HepG2 (cell line): ENCODE data around the gene COQ10B. TPM values are rescaled to one million over a fixed set of nuclear protein-coding genes. Genes with fewer than 3 reads are reported as not detected.
A peak's percentile ranks its signal among the peaks of the same experiment; 100 is the strongest.

Experiments used
- ERF ChIP-seq: IDR thresholded peaks from 2 replicates; pipeline ENCODE4 v1.6.1; 2018; ENCODE audit warnings: missing biosample characterization, missing genetic modification reagents
- FOSL1 ChIP-seq: sonication (generic); formaldehyde crosslinking; IDR thresholded peaks from 2 replicates; pipeline ENCODE4 v1.9.0; 2021; ENCODE audit warnings: missing genetic modification reagents, borderline replicate concordance
- PCBP1 ChIP-seq: fragments of 200-400 bp; formaldehyde crosslinking; IDR thresholded peaks from 2 replicates; pipeline ENCODE4 v1.6.1; 2017; ENCODE audit warnings: mild to moderate bottlenecking, low read depth, low read length, borderline replicate concordance
- TCF7 ChIP-seq: sonication (generic); IDR thresholded peaks from 2 replicates; pipeline ENCODE4 v1.6.1; 2016; ENCODE audit warnings: antibody characterized with exemption, low read depth
- ZBTB3 ChIP-seq: sonication (generic); formaldehyde crosslinking; IDR thresholded peaks from 2 replicates; pipeline ENCODE4 v1.4.0; 2020; ENCODE audit warnings: low read depth, mild to moderate bottlenecking, moderate library complexity, missing genetic modification reagents, borderline replicate concordance
- ZFP62 ChIP-seq: sonication (generic); formaldehyde crosslinking; IDR thresholded peaks from 2 replicates; pipeline ENCODE4 v1.4.0; 2020; ENCODE audit warnings: missing genetic modification reagents
- ZNF256 ChIP-seq: sonication (generic); formaldehyde crosslinking; conservative IDR thresholded peaks from 2 replicates; pipeline ENCODE4 v1.4.0; 2020; ENCODE audit warnings: missing genetic modification reagents
- ZNF782 ChIP-seq: sonication (generic); formaldehyde crosslinking; IDR thresholded peaks from 2 replicates; pipeline ENCODE4 v1.4.0; 2020; ENCODE audit warnings: missing genetic modification reagents, mild to moderate bottlenecking, borderline replicate concordance
- polyA plus RNA-seq, 8 experiments: library from polyadenylated mRNA; depleted of rRNA in 3 of 8; stranded (reverse) in 7 of 8; unstranded in 1 of 8; fragments of >200 nt; fragmentation: Illumina TruSeq in 4 of 8; extraction: Trizol in 4 of 8; gene quantifications; 2 replicates each; pipeline versions ENCODE4 v1.2.1 to v1.2.3, GENCODE V29; 2011 to 2016; ENCODE audit warnings: low read depth in 4 of 8, missing spikeins in 1 of 8, mixed read lengths in 1 of 8; ENCODE audit not compliant: insufficient read depth in 1 of 8
- total RNA-seq, 5 experiments: library from RNA; depleted of rRNA; stranded (reverse); fragments of >200 nt; fragmentation: Illumina TruSeq; extraction: Trizol; gene quantifications; 2 replicates each; pipeline ENCODE4 v1.2.3, GENCODE V29; 2016; ENCODE audit warnings: low read depth in 1 of 5
- TF ChIP-seq, protein P1 (sequence below): sonication (generic); formaldehyde crosslinking; IDR thresholded peaks from one replicate; pipeline ENCODE4 v1.5.1; 2020; ENCODE audit warnings: mild to moderate bottlenecking, missing genetic modification reagents; ENCODE audit errors: not compliant biosample characterization
- TF ChIP-seq, protein P2 (sequence below): sonication (generic); formaldehyde crosslinking; IDR thresholded peaks from 2 replicates; pipeline ENCODE4; 2020; ENCODE audit warnings: missing genetic modification reagents, mild to moderate bottlenecking, borderline replicate concordance
- TF ChIP-seq, protein P3 (sequence below): sonication (generic); formaldehyde crosslinking; IDR thresholded peaks from 2 replicates; pipeline ENCODE4 v1.5.0; 2020; ENCODE audit warnings: missing genetic modification reagents
- TF ChIP-seq, protein P4 (sequence below): sonication (generic); formaldehyde crosslinking; IDR thresholded peaks from 2 replicates; pipeline ENCODE4 v1.8.0; 2022; ENCODE audit warnings: missing genetic modification reagents, mild to moderate bottlenecking, borderline replicate concordance

The COQ10B gene
- total and polyA plus RNA-seq, 2 of the 13 experiments (the other 11 are each of a cell fraction or from before 2014, with no cell fraction given), result 4.6 to 34.9 TPM

DNA sequence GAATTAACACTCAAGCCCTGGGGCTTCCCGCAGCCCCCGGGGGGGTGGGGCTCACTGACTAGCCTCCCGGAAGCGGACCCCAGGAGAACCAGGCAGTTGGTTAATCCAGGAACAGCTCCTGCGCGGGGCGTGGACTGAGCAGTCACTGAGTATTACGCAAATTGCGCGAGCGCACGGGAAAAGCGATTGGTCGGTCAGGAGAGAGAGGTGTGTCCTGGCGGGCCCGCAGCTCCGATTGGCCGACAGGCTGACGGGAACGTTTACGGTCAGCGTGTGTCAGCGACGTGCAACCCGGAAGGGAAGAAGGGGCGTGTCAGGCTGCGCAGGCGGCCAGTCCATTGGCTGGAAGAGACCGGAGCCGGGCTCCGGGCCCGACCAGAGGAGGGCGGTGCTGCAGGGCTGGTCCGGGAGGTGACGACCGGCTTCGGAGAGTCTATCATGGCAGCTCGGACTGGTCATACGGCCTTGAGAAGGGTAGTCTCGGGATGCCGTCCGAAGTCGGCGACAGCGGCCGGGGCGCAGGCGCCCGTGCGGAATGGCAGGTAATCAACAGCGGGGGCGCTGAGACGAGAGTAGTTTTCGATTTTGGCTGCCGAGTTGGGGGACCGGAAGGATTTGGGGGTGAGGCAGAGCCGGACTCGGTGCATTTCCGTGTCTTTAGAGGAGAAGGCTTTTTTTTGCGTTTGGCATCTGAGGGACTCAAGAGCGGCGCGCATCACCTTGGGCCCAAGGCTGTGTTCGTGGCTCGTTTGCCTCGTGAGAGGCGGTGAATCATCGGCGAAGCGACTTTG lies at the start of gene COQ10B (continued):
- TF ChIP-seq, protein P1, sequence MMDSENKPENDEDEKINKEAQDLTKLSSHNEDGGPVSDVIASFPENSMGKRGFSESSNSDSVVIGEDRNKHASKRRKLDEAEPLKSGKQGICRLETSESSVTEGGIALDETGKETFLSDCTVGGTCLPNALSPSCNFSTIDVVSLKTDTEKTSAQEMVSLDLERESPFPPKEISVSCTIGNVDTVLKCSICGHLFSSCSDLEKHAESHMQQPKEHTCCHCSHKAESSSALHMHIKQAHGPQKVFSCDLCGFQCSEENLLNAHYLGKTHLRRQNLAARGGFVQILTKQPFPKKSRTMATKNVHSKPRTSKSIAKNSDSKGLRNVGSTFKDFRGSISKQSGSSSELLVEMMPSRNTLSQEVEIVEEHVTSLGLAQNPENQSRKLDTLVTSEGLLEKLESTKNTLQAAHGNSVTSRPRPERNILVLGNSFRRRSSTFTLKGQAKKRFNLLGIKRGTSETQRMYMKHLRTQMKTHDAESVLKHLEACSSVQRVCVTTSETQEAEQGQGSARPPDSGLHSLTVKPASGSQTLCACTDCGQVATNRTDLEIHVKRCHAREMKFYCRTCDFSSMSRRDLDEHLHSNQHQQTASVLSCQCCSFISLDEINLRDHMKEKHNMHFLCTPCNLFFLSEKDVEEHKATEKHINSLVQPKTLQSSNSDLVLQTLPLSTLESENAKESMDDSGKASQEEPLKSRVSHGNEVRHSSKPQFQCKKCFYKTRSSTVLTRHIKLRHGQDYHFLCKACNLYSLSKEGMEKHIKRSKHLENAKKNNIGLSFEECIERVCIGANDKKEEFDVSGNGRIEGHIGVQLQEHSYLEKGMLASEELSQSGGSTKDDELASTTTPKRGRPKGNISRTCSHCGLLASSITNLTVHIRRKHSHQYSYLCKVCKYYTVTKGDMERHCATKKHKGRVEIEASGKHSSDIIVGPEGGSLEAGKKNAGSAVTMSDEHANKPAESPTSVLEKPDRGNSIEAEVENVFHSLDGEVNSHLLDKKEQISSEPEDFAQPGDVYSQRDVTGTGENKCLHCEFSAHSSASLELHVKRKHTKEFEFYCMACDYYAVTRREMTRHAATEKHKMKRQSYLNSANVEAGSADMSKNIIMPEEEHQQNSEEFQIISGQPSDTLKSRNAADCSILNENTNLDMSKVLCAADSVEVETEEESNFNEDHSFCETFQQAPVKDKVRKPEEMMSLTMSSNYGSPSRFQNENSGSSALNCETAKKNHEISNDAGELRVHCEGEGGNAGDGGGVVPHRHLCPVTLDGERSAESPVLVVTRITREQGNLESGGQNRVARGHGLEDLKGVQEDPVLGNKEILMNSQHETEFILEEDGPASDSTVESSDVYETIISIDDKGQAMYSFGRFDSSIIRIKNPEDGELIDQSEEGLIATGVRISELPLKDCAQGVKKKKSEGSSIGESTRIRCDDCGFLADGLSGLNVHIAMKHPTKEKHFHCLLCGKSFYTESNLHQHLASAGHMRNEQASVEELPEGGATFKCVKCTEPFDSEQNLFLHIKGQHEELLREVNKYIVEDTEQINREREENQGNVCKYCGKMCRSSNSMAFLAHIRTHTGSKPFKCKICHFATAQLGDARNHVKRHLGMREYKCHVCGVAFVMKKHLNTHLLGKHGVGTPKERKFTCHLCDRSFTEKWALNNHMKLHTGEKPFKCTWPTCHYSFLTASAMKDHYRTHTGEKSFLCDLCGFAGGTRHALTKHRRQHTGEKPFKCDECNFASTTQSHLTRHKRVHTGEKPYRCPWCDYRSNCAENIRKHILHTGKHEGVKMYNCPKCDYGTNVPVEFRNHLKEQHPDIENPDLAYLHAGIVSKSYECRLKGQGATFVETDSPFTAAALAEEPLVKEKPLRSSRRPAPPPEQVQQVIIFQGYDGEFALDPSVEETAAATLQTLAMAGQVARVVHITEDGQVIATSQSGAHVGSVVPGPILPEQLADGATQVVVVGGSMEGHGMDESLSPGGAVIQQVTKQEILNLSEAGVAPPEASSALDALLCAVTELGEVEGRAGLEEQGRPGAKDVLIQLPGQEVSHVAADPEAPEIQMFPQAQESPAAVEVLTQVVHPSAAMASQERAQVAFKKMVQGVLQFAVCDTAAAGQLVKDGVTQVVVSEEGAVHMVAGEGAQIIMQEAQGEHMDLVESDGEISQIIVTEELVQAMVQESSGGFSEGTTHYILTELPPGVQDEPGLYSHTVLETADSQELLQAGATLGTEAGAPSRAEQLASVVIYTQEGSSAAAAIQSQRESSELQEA (CRISPR knock-in tag), result peak; percentile 75
- TF ChIP-seq ERF (CRISPR knock-in tag) (peak; percentile 56), ZBTB3 (CRISPR knock-in tag) (0 out of 2 replicates have a peak, but pooled peaks have one; percentile 40), ZNF256 (CRISPR knock-in tag) (0 out of 2 replicates have a peak, but pooled peaks have one; percentile 70), PCBP1 (peak; percentile 87), ZNF782 (CRISPR knock-in tag) (peak; percentile 13; the same call in 1 of the 2 replicates), TCF7 (no peak), ZFP62 (CRISPR knock-in tag) (no peak), FOSL1 (CRISPR knock-in tag) (peak; percentile 54; the same call in 1 of the 2 replicates)
- TF ChIP-seq, protein P2, sequence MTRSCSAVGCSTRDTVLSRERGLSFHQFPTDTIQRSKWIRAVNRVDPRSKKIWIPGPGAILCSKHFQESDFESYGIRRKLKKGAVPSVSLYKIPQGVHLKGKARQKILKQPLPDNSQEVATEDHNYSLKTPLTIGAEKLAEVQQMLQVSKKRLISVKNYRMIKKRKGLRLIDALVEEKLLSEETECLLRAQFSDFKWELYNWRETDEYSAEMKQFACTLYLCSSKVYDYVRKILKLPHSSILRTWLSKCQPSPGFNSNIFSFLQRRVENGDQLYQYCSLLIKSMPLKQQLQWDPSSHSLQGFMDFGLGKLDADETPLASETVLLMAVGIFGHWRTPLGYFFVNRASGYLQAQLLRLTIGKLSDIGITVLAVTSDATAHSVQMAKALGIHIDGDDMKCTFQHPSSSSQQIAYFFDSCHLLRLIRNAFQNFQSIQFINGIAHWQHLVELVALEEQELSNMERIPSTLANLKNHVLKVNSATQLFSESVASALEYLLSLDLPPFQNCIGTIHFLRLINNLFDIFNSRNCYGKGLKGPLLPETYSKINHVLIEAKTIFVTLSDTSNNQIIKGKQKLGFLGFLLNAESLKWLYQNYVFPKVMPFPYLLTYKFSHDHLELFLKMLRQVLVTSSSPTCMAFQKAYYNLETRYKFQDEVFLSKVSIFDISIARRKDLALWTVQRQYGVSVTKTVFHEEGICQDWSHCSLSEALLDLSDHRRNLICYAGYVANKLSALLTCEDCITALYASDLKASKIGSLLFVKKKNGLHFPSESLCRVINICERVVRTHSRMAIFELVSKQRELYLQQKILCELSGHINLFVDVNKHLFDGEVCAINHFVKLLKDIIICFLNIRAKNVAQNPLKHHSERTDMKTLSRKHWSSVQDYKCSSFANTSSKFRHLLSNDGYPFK, result peak; percentile 95
- TF ChIP-seq, protein P3, sequence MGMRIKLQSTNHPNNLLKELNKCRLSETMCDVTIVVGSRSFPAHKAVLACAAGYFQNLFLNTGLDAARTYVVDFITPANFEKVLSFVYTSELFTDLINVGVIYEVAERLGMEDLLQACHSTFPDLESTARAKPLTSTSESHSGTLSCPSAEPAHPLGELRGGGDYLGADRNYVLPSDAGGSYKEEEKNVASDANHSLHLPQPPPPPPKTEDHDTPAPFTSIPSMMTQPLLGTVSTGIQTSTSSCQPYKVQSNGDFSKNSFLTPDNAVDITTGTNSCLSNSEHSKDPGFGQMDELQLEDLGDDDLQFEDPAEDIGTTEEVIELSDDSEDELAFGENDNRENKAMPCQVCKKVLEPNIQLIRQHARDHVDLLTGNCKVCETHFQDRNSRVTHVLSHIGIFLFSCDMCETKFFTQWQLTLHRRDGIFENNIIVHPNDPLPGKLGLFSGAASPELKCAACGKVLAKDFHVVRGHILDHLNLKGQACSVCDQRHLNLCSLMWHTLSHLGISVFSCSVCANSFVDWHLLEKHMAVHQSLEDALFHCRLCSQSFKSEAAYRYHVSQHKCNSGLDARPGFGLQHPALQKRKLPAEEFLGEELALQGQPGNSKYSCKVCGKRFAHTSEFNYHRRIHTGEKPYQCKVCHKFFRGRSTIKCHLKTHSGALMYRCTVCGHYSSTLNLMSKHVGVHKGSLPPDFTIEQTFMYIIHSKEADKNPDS (CRISPR knock-in tag), result 0 out of 2 replicates have a peak, but pooled peaks have one; percentile 90
- TF ChIP-seq, protein P4, sequence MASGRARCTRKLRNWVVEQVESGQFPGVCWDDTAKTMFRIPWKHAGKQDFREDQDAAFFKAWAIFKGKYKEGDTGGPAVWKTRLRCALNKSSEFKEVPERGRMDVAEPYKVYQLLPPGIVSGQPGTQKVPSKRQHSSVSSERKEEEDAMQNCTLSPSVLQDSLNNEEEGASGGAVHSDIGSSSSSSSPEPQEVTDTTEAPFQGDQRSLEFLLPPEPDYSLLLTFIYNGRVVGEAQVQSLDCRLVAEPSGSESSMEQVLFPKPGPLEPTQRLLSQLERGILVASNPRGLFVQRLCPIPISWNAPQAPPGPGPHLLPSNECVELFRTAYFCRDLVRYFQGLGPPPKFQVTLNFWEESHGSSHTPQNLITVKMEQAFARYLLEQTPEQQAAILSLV, result peak; percentile 54; the same call in 1 of the 2 replicates
